Right hindlimb (tissue), 1 donor: ENCODE measurements around the gene PRPF38B.
"Not testable (repeated sequence)": the region's sequence is repeated elsewhere in the genome, so short reads cannot be mapped to it uniquely, and the experiment has no call there.

Experiments
- DNase-seq: peaks from one replicate; pipeline ENCODE4 v3.0.0-alpha.2; 2018

The PRPF38B gene, protein sequence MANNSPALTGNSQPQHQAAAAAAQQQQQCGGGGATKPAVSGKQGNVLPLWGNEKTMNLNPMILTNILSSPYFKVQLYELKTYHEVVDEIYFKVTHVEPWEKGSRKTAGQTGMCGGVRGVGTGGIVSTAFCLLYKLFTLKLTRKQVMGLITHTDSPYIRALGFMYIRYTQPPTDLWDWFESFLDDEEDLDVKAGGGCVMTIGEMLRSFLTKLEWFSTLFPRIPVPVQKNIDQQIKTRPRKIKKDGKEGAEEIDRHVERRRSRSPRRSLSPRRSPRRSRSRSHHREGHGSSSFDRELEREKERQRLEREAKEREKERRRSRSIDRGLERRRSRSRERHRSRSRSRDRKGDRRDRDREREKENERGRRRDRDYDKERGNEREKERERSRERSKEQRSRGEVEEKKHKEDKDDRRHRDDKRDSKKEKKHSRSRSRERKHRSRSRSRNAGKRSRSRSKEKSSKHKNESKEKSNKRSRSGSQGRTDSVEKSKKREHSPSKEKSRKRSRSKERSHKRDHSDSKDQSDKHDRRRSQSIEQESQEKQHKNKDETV

GRCh38 chr1:108691942-108692723 is at the start of gene PRPF38B:
PRPF38B (plus strand) TSS chr1:108692310; CDS start chr1:108692592, 282 bp downstream.
- DNase-seq: peak; percentile 98

- peak; percentile 54 for DNase-seq
These were observed 48.4 kb upstream of the PRPF38B start for GRCh38 chr1:108643492-108644335.

DNA sequence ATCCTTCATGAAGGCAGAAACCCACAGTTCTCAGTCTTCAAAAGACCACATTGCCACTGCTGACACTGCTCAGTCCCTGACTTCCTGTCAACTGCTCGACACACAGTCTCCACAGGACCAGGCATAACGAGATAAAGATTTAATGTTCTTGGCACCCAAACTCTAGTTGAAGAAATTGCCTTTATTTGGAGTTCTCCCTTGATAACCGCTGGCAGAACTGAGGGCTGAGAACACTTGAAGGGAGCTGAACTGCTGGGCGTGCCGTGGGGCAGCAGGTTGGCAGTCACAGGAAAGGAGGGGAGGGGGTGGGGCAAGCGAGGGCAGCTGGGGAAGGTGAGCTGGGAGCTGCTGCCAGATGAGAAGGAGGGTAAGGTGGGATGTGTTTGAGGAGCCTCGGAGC is 47.1 kb upstream of the PRPF38B start:
- no peak for DNase-seq

DNA sequence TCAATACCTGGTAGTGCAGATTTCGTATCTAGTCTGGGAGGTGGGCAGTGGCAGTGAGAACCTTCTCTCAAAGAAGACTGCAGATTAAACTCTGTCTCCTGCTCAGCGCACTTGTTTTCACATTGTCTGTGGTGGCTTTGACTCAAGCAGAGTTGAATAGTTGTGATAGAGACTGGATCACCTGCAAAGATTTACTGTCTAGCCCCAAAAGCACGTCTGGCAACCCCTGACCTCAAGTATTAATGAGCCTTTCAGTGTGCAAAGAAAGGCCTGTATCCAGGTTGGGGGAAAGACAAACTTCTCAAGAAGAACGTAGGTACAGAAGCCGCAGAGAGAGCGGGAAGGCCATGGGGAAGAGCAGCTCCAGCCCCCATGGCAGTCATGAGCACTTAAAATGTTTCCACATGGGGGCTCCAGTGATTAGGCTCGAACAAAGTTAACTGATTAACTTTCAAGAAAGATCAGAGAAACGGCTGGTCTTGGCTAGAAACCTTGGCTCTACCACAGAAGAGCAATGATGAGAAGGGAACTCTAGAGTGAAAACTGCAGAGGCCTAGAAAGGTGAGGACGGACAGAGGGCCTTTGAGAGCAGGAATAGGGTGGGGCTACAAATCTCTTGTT is 46.4 kb upstream of the PRPF38B start:
- no peak for DNase-seq

- no peak for DNase-seq
These were observed 45.9 kb upstream of the PRPF38B start for GRCh38 chr1:108646265-108646647.

GRCh38 chr1:108646648-108647269 is 45.4 kb upstream of the PRPF38B start:
- peak; percentile 37 for DNase-seq

GRCh38 chr1:108653431-108654105 is 38.5 kb upstream of the PRPF38B start:
- DNase-seq: no peak

DNA sequence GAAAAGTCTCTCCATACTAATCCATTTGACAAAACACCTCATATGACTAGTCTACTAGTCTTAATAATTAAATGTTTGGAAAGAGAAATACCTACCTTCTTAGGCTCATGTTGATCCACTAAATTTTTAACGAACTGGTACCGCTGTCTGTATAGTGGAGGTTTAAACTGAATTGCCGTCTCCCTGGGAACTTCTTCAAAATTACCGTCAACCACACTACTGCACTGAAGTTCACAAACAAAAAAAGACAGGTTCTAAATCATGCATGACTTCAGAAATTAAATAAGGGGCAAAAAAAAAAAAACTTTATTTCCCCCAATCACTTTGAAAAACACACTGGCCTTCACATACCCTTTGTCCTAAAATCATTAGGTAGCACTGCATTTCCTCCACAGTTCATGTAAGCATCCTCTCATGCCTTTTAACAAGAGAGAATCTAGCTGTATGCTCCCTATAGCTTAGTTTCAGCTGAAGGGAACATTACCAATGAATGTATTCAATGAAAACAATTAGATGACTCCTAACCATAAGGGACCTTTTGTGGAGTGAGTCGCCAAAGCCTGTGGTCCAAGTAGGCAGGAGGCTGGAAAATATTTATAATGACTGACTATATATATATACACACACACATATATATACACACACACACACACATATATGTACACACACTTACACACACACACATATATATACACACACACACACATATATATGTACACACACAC is 34.6 kb upstream of the PRPF38B start:
- DNase-seq: no peak

DNA sequence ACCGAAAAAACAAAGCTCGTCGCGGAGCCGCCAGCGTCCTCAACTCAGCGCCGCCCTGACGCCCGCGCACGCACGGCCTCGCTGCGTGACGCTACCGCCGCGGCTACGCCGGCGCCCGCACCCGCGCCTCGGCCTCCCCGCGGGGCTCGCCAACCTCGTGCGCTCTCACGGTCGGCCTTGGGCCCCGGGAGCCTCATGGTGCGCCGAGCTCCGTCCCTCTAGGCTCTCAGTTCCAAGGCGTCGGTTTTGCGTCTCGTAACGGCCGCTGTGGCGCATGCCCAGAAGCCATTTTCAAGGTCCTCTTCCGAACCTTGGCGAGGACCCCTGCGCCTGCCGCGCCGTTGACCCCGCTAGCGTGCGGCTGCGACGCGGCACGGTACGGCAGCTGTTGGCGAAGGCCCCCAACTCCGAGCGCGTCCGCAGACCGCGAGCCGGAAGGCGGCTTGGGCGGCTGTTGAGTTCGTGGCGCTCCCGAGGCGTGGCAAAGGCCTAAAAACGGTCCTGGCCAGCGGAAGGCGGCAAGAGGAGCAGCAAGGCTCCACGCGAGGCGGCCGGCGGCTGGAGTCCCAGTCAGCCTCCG is 31.0 kb upstream of the PRPF38B start, which contains the start of gene HENMT1:
Gene HENMT1, minus strand, starts transcription at position 64 of the 580 bp plus-strand sequence. CDS start 1,209 bp downstream, outside the sequence.
- DNase-seq: peak; percentile 86

DNA sequence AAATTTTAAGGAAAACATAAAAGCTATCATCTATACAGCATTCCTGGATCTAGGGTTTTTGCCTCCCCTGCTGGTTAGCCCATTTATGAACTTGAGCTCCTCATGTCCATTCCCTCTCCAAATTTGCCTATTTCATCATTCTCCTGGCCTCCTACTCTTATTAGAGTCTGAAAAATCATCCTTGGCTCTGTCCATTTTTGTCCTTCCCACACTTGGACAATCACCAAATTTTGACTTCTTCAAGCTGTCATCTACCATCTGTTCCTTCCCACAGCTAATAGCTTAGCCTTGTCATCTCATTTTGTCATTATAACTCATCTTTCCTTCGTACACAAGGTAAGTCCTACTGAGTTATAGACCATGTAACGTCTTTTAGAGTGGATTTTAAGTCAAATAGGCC is 29.0 kb upstream of the PRPF38B start:
- DNase-seq: no peak

- no peak for DNase-seq
These were observed 27.6 kb upstream of the PRPF38B start for GRCh38 chr1:108664481-108664880.

DNA sequence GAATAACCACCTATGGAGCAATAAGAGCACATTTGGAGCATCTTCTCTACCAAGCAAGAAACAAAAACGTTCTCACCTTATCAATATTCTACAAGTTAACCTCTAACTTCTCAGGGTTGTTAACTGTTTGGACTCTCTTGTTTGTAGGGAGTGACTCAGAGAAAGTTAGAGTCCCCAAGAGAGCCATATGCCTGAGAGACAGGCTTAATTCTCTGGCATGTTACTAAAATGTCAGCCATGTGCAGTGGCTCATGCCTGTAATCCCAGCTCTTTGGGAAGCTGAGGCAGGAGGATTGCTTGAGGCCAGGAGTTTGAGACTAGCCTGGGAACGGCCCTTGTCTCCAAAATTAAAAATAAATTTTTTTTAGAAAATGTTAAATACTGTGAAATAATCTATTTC is 27.0 kb upstream of the PRPF38B start:
- no peak for DNase-seq

DNA sequence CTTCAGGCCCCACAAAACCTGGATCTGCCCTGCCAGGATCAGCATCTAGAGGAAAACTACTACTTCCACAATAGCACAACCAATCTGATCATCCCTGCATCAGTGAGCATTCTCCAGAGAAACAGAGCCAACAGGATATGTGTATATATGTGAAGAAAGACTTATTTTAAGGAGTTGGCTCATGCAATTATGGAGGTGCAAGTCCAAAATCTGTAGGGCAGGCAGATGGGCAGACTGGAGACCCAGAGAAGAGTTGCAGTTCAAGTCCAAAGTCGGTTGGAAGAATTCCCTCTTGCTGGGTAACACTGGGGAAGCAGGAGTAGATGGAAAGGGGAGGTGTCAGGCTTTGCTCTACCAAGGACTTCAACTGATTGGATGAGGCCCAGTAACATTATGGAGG is 26.3 kb upstream of the PRPF38B start:
- DNase-seq: no peak

- not testable (repeated sequence) for DNase-seq
These were observed 24.7 kb upstream of the PRPF38B start for GRCh38 chr1:108667422-108667821.

DNA sequence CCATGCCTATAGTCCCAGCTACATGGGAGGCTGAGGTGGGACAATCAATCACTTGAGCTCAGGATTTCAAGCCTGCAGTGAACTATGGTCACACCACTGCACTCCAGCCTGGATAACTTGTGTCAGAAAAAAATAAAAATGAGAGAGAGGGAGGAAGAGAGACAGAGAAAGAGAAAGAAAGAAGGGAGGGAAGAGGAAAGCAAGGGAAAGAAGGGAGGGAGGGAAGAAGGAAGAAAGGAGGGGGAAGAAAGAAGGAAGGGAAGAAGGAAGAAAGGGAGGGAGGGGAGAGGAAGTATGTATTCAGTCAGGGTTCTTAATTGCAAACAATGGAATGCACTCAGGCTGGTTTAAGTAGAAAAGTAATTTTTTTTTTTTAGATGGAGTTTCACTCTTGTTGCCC is 23.3 kb upstream of the PRPF38B start:
- DNase-seq: no peak

- DNase-seq: no peak
These were observed 22.4 kb upstream of the PRPF38B start for GRCh38 chr1:108669679-108670078.

DNA sequence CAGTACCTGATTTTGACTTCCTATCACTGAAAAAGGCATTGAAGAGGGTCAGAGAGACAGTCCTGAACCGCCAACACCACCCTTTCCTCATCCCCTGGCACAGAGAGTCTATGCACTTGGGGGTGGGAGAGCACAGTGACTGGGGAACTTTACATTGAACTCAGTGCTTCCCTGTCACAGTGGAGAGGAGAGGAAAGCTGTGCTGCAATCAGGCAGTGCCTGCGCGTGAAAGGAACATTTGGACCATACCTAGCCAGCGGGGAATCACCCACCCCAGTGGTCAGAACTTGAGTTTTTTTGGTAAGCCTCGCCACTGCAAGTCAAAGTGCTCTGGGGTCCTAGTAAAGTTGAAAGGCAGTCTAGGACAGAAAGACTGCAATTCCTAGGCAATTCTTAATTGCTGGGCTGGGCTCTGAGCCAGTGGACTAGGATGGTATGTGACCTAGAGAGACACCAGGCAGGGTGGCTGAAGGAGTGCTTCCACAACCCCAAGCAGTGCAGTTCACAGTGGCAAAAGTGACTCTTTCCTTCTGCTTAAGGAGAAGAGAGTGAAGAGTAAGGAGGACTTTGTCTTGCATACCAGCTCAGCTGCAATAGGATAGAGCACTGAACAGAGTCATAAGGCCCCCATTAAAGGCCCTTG is 21.9 kb upstream of the PRPF38B start:
- no peak for DNase-seq

- no peak for DNase-seq
These were observed 21.0 kb upstream of the PRPF38B start for GRCh38 chr1:108671143-108671542.

GRCh38 chr1:108678706-108679105 is 13.4 kb upstream of the PRPF38B start:
- no peak for DNase-seq
